Fibroblast of lung (primary cell): ENCODE results near the gene NT5DC4. TPM values are rescaled to one million over a fixed set of nuclear protein-coding genes. Genes with fewer than 3 reads are reported as not detected.

Source experiments
- DNase-seq, 2 donors: peaks; one replicate each; pipeline versions ENCODE4 v3.0.0 to v3.0.0-alpha.2; 2010; ENCODE audit warnings: low read depth in 2 of 2
- H2AFZ ChIP-seq: 2 replicates; pipeline ENCODE4 v1.5.1; 2012; ENCODE audit warnings: low read length, control low read depth, inconsistent platforms
- H3K27ac ChIP-seq: 2 replicates; pipeline ENCODE4 v1.5.1; 2011; ENCODE audit warnings: low read length, control low read depth; ENCODE audit not compliant: insufficient read depth
- H3K27me3 ChIP-seq: 2 replicates; pipeline ENCODE4 v1.5.1; 2011; ENCODE audit warnings: mild to moderate bottlenecking, low read length; ENCODE audit not compliant: control insufficient read depth, insufficient read depth
- H3K36me3 ChIP-seq: 2 replicates; pipeline ENCODE4 v1.5.1; 2011; ENCODE audit warnings: low read length; ENCODE audit not compliant: control insufficient read depth, insufficient read depth
- H3K4me1 ChIP-seq: 2 replicates; pipeline ENCODE4 v1.5.1; 2011; ENCODE audit warnings: low read length; ENCODE audit not compliant: control insufficient read depth, insufficient read depth; ENCODE audit errors: extremely low read depth
- H3K4me2 ChIP-seq: 2 replicates; pipeline ENCODE4 v1.5.1; 2011; ENCODE audit warnings: low read length, control low read depth; ENCODE audit not compliant: insufficient read depth; ENCODE audit errors: extremely low read depth
- H3K4me3 ChIP-seq, 4 experiments: fragments of 200-600 bp in 1 of 4; sonication (generic) in 1 of 4; replicated peaks in 1 of 4; 2 replicates each; pipeline ENCODE4 v1.5.1; 2011 to 2016; ENCODE audit warnings: low read length in 4 of 4, low read depth in 3 of 4, mild to moderate bottlenecking in 3 of 4, control low read depth in 2 of 4, inconsistent platforms in 1 of 4, mixed read lengths in 1 of 4; ENCODE audit not compliant: insufficient read depth in 1 of 4; ENCODE audit errors: control extremely low read depth in 1 of 4
- H3K79me2 ChIP-seq: 2 replicates; pipeline ENCODE4 v1.5.1; 2012; ENCODE audit warnings: mild to moderate bottlenecking, low read length, inconsistent platforms; ENCODE audit not compliant: control insufficient read depth, insufficient read depth
- H3K9ac ChIP-seq: 2 replicates; pipeline ENCODE4 v1.5.1; 2011; ENCODE audit warnings: mild to moderate bottlenecking, low read length, control low read depth; ENCODE audit not compliant: insufficient read depth
- H3K9me3 ChIP-seq: 2 replicates; pipeline ENCODE4 v1.5.1; 2012; ENCODE audit warnings: low read depth, low read length; ENCODE audit not compliant: control insufficient read depth, insufficient read depth
- H4K20me1 ChIP-seq: 2 replicates; pipeline ENCODE4 v1.5.1; 2011; ENCODE audit warnings: low read length; ENCODE audit not compliant: control insufficient read depth, insufficient read depth; ENCODE audit errors: extremely low read depth
- CTCF ChIP-seq, 2 donors: IDR thresholded peaks in 1 of 2; conservative IDR thresholded peaks in 1 of 2; 1 replicate in 1 of 2; 2 replicates in 1 of 2; pipeline ENCODE4 v1.5.1; 2011 to 2012; ENCODE audit warnings: low read length in 2 of 2, control low read depth in 1 of 2, inconsistent platforms in 1 of 2, low read depth in 1 of 2, mild to moderate bottlenecking in 1 of 2
- EZH2 ChIP-seq: IDR thresholded peaks from 2 replicates; pipeline ENCODE4 v1.5.1; 2012; ENCODE audit warnings: low read length, control low read depth, mild to moderate bottlenecking; ENCODE audit errors: missing control alignments
- polyA plus RNA-seq, 2 donors: library from polyadenylated mRNA; depleted of rRNA in 1 of 2; stranded (reverse) in 1 of 2; unstranded in 1 of 2; fragments of >200 nt; gene quantifications; 2 replicates each; pipeline ENCODE4 v1.2.1, GENCODE V29; 2011 to 2012; ENCODE audit warnings: missing spikeins in 1 of 2
- total RNA-seq: library from RNA; depleted of rRNA; stranded (reverse); fragments of >200 nt; gene quantifications from 2 replicates; pipeline ENCODE4 v1.2.1, GENCODE V29; 2014

Gene NT5DC4
- total and polyA plus RNA-seq, 2 donors (not counting 1 experiment from before 2014, with no cell fraction given) = not detected

DNA sequence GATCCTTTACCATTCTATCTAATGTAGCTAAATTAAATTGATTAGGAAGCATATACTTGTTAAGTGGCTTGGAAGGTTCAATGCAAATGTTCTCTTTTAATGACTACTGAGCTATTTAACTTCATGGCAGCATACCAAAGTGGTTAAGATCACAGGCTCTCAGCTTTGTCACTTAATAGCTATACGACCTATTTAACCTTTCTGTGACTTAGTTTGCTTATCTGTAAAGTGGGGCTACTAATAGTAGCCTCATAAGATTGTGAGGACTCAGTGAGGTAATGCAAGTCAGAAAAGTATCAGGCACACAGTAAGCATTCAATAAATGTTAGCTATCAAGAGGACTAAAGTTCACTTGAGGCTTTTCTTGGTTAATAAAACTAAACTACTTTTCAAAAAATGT lies 39.3 kb downstream of the NT5DC4 start:
- Histone ChIP-seq H4K20me1 (no peaks in the 10 kb centered on the region), H3K36me3 (no peaks in the 10 kb centered on the region), H3K27ac (no peak overlapping the region), H2AFZ (no peak overlapping the region), H3K9ac (no peak overlapping the region), H3K4me1 (peaks cover 3% of the 10 kb centered on the region), H3K4me2 (no peak overlapping the region), H3K4me3 (no peak overlapping the region), H3K27me3 (no peaks in the 10 kb centered on the region), H3K79me2 (peaks cover 33% of the 10 kb centered on the region), H3K9me3 (no peaks in the 10 kb centered on the region)
- DNase-seq = no peak
- TF ChIP-seq CTCF (conservative IDR thresholded peaks at IDR 0.05 in 1 of 2, IDR thresholded peaks at IDR 0.05 in 1 of 2; ENCODE audit: low read depth in 1 of 2, low read length in 2 of 2) = no peak
- TF ChIP-seq EZH2 = no peak

- peak overlapping the region; percentile 13 for H2AFZ ChIP-seq
- H3K79me2 ChIP-seq = peaks cover 33% of the 10 kb centered on the region
- no peak overlapping the region for H3K9ac ChIP-seq
- no peaks in the 10 kb centered on the region for H3K36me3 ChIP-seq
- no peak overlapping the region for H3K4me3 ChIP-seq
- H3K27me3 ChIP-seq = no peaks in the 10 kb centered on the region
- peaks cover 3% of the 10 kb centered on the region for H3K4me1 ChIP-seq
- no peak overlapping the region for H3K4me2 ChIP-seq
- no peaks in the 10 kb centered on the region for H3K9me3 ChIP-seq
- H4K20me1 ChIP-seq = no peaks in the 10 kb centered on the region
- TF ChIP-seq CTCF (conservative IDR thresholded peaks at IDR 0.05 in 1 of 2, IDR thresholded peaks at IDR 0.05 in 1 of 2; ENCODE audit: low read depth in 1 of 2, low read length in 2 of 2) (no peak), EZH2 (no peak)
- no peak for DNase-seq
- H3K27ac ChIP-seq = no peak overlapping the region
These were observed 41.5 kb downstream of the NT5DC4 start for GRCh38 chr2:112762276-112762675.

GRCh38 chr2:112764071-112765044 lies 43.5 kb downstream of the NT5DC4 start, which contains the start of gene CKAP2L:
CKAP2L (minus strand) TSS chr2:112764609; CDS start chr2:112764598, 11 bp downstream.
- TF ChIP-seq CTCF (conservative IDR thresholded peaks at IDR 0.05 in 1 of 2, IDR thresholded peaks at IDR 0.05 in 1 of 2; ENCODE audit: low read depth in 1 of 2, low read length in 2 of 2) (no peak), EZH2 (no peak)
- H3K27ac ChIP-seq = peak within 1 kb of the TSS; percentile 89
- peak; percentile 97 to 99 for DNase-seq
- peaks cover 3% of the 10 kb centered on the region for H3K4me1 ChIP-seq
- no peaks in the 10 kb centered on the region for H3K9me3 ChIP-seq
- H3K36me3 ChIP-seq = no peaks in the 10 kb centered on the region
- no peaks in the 10 kb centered on the region for H3K27me3 ChIP-seq
- H3K4me2 ChIP-seq = peak within 1 kb of the TSS; percentile 97
- peak within 1 kb of the TSS; percentile 78 to 93 (median 85) for H3K4me3 ChIP-seq
- H4K20me1 ChIP-seq = no peaks in the 10 kb centered on the region
- H3K79me2 ChIP-seq = peaks cover 31% of the 10 kb centered on the region
- peak within 1 kb of the TSS; percentile 75 for H2AFZ ChIP-seq
- peak within 1 kb of the TSS; percentile 71 for H3K9ac ChIP-seq
